Caco-2 (cell line): ENCODE results near the gene GPHB5. TPM values are rescaled to one million over a fixed set of nuclear protein-coding genes. Genes with fewer than 3 reads are reported as not detected.

ENCODE experiments used
- BruUV-seq: library from RNA; stranded (reverse); fragments of 400-500 nt; replicated peaks from 2 replicates; lab custom pipeline; 2021; lab: Mats Ljungman, UMichigan
- CTCF ChIA-PET: fragments of 300-600 bp; sonication (Branson Sonifier 250); formaldehyde crosslinking; loops from one replicate; lab custom pipeline; 2022; ENCODE audit warnings: antibody characterized with exemption; lab: Charles Lee
- POLR2A ChIA-PET: fragments of 300-600 bp; sonication (Branson Sonifier 250); formaldehyde crosslinking; loops from one replicate; lab custom pipeline; 2022; ENCODE audit warnings: antibody characterized with exemption; lab: Charles Lee
- DNase-seq, 2 experiments: peaks; one replicate each; pipeline versions ENCODE4 v3.0.0 to v3.0.0-alpha.2; 2020 to 2022
- H3K27me3 ChIP-seq: replicated peaks from 2 replicates; pipeline ENCODE4 v1.6.0; 2011; ENCODE audit warnings: low read length; ENCODE audit not compliant: control insufficient read depth, insufficient read depth
- H3K36me3 ChIP-seq: 2 replicates; pipeline ENCODE4 v1.5.1; 2011; ENCODE audit warnings: low read length; ENCODE audit not compliant: control insufficient read depth, insufficient read depth
- H3K4me1 ChIP-seq: fragments of 250-450 bp; sonication (Bioruptor Pico); 2 replicates; pipeline ENCODE4 v1.5.1; 2020; ENCODE audit warnings: mild to moderate bottlenecking
- H3K4me3 ChIP-seq: 2 replicates; pipeline ENCODE4 v1.5.1; 2011; ENCODE audit warnings: low read depth, mild to moderate bottlenecking, control low read depth, low read length
- H3K9me3 ChIP-seq: fragments of 250-450 bp; sonication (Bioruptor Pico); 2 replicates; pipeline ENCODE4 v1.5.1; 2020; ENCODE audit warnings: mild to moderate bottlenecking, moderate library complexity
- H3K27ac Mint-ChIP-seq: one replicate; pipeline ENCODE4 v1.8.0; 2022; ENCODE audit warnings: mixed read lengths; ENCODE audit not compliant: unreplicated experiment
- H3K27me3 Mint-ChIP-seq: one replicate; pipeline ENCODE4 v1.8.0; 2022; ENCODE audit warnings: mixed read lengths; ENCODE audit not compliant: insufficient read depth, unreplicated experiment
- H3K36me3 Mint-ChIP-seq: one replicate; pipeline ENCODE4 v1.8.0; 2022; ENCODE audit warnings: mild to moderate bottlenecking, mixed read lengths; ENCODE audit not compliant: insufficient read depth, unreplicated experiment
- H3K4me1 Mint-ChIP-seq: one replicate; pipeline ENCODE4 v1.8.0; 2022; ENCODE audit warnings: low read depth, mixed read lengths; ENCODE audit not compliant: unreplicated experiment
- H3K4me3 Mint-ChIP-seq: one replicate; pipeline ENCODE4 v1.8.0; 2022; ENCODE audit warnings: mild to moderate bottlenecking, moderate library complexity, mixed read lengths; ENCODE audit not compliant: unreplicated experiment
- H3K9me3 Mint-ChIP-seq: one replicate; pipeline ENCODE4 v1.8.0; 2022; ENCODE audit warnings: mixed read lengths; ENCODE audit not compliant: unreplicated experiment
- intact Hi-C: fragments of 100-400 bp; cut with micrococcal nuclease; formaldehyde crosslinking; loops from one replicate; pipeline ENCODE4 v1.10.0; 2022; ENCODE audit not compliant: unreplicated experiment
- total RNA-seq: library from RNA; stranded (reverse); gene quantifications from 2 replicates; pipeline ENCODE4 v1.2.3, GENCODE V29; 2022
- TF ChIP-seq, protein P1 (sequence below), 2 experiments: fragments of 200-600 bp in 1 of 2; IDR thresholded peaks; 1 replicate in 1 of 2; 2 replicates in 1 of 2; pipeline versions ENCODE4 v1.5.1 to v1.8.0; 2011 to 2022; ENCODE audit warnings: antibody characterized with exemption in 1 of 2, control low read depth in 1 of 2, inconsistent platforms in 1 of 2, low read depth in 1 of 2, low read length in 1 of 2, mild to moderate bottlenecking in 1 of 2, moderate library complexity in 1 of 2; ENCODE audit not compliant: insufficient read depth in 1 of 2, severe bottlenecking in 1 of 2, unreplicated experiment in 1 of 2

GPHB5 gene
- total RNA-seq, 1 experiment from 2014 or later, result not detected

- ChIA-PET CTCF (no interaction called here), POLR2A (no interaction called here)
These were observed 10.3 kb upstream of the GPHB5 start for GRCh38 chr14:63328787-63329737.

GRCh38 chr14:63326840-63327239 is 8.1 kb upstream of the GPHB5 start:
- TF ChIP-seq, protein P1, sequence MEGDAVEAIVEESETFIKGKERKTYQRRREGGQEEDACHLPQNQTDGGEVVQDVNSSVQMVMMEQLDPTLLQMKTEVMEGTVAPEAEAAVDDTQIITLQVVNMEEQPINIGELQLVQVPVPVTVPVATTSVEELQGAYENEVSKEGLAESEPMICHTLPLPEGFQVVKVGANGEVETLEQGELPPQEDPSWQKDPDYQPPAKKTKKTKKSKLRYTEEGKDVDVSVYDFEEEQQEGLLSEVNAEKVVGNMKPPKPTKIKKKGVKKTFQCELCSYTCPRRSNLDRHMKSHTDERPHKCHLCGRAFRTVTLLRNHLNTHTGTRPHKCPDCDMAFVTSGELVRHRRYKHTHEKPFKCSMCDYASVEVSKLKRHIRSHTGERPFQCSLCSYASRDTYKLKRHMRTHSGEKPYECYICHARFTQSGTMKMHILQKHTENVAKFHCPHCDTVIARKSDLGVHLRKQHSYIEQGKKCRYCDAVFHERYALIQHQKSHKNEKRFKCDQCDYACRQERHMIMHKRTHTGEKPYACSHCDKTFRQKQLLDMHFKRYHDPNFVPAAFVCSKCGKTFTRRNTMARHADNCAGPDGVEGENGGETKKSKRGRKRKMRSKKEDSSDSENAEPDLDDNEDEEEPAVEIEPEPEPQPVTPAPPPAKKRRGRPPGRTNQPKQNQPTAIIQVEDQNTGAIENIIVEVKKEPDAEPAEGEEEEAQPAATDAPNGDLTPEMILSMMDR (IDR thresholded peaks at IDR 0.05; ENCODE audit: insufficient read depth in 1 of 2, low read depth in 1 of 2, low read length in 1 of 2, severe bottlenecking in 1 of 2, unreplicated experiment in 1 of 2), result no peak
- ChIA-PET CTCF (no interaction called here), POLR2A (no interaction called here)
- Histone ChIP-seq H3K9me3 (no peaks in the 10 kb centered on the region), H3K4me3 (no peak overlapping the region), H3K27me3 (no peaks in the 10 kb centered on the region), H3K36me3 (no peaks in the 10 kb centered on the region), H3K4me1 (no peaks in the 10 kb centered on the region)
- Mint-ChIP-seq H3K27me3 (peaks cover 10% of the 10 kb centered on the region), H3K27ac (no peak overlapping the region), H3K4me3 (no peak overlapping the region), H3K9me3 (no peaks in the 10 kb centered on the region), H3K4me1 (no peaks in the 10 kb centered on the region), H3K36me3 (no peaks in the 10 kb centered on the region)
- DNase-seq, result no peak
- intact Hi-C loops, result no loop called here
- BruUV-seq, result no TSS peak

More at GRCh38 chr14:63328787-63329737, 10.3 kb upstream of the GPHB5 start:
- Mint-ChIP-seq H3K36me3 (no peaks in the 10 kb centered on the region), H3K27ac (no peak overlapping the region), H3K9me3 (no peaks in the 10 kb centered on the region), H3K27me3 (peaks cover 12% of the 10 kb centered on the region), H3K4me3 (no peak overlapping the region), H3K4me1 (no peaks in the 10 kb centered on the region)
- Histone ChIP-seq H3K4me3 (no peak overlapping the region), H3K27me3 (no peaks in the 10 kb centered on the region), H3K36me3 (no peaks in the 10 kb centered on the region), H3K4me1 (no peaks in the 10 kb centered on the region), H3K9me3 (no peaks in the 10 kb centered on the region)
- DNase-seq, result no peak
- intact Hi-C loops, result no loop called here
- TF ChIP-seq, protein P1 (IDR thresholded peaks at IDR 0.05; ENCODE audit: insufficient read depth in 1 of 2, low read depth in 1 of 2, low read length in 1 of 2, severe bottlenecking in 1 of 2, unreplicated experiment in 1 of 2), result no peak
- no TSS peak for BruUV-seq

GRCh38 chr14:63322897-63323573 is 4.3 kb upstream of the GPHB5 start:
- Histone ChIP-seq H3K4me3 (no peak overlapping the region), H3K36me3 (no peaks in the 10 kb centered on the region), H3K4me1 (no peaks in the 10 kb centered on the region), H3K9me3 (no peaks in the 10 kb centered on the region), H3K27me3 (no peaks in the 10 kb centered on the region)
- BruUV-seq, result no TSS peak
- no peak overlapping the region for H3K27ac Mint-ChIP-seq
- H3K27me3 Mint-ChIP-seq, result peaks cover 18% of the 10 kb centered on the region
- ChIA-PET CTCF (no interaction called here), POLR2A (no interaction called here)
- DNase-seq, result no peak
- intact Hi-C loops, result no loop called here
- H3K4me3 Mint-ChIP-seq, result no peak overlapping the region
- no peaks in the 10 kb centered on the region for H3K36me3 Mint-ChIP-seq
- H3K9me3 Mint-ChIP-seq, result no peaks in the 10 kb centered on the region
- TF ChIP-seq, protein P1 (IDR thresholded peaks at IDR 0.05; ENCODE audit: insufficient read depth in 1 of 2, low read depth in 1 of 2, low read length in 1 of 2, severe bottlenecking in 1 of 2, unreplicated experiment in 1 of 2), result no peak
- no peaks in the 10 kb centered on the region for H3K4me1 Mint-ChIP-seq
